Dendritic cell treated with granulocyte-macrophage colony-stimulating factor and Interleukin-4, amounts not matched to agents 40 ng/mL and 50 ng/mL, for 4 days (primary cell): ENCODE data around the gene GNB1L.
"Not testable (repeated sequence)": the region's sequence is repeated elsewhere in the genome, so short reads cannot be mapped to it uniquely, and the experiment has no call there.

Source experiments
- H3K27ac Mint-ChIP-seq: one replicate; pipeline ENCODE4 v1.8.0; 2022; ENCODE audit warnings: mild to moderate bottlenecking, mixed read lengths
- H3K27me3 Mint-ChIP-seq: one replicate; pipeline ENCODE4 v1.8.0; 2022; ENCODE audit warnings: mild to moderate bottlenecking, mixed read lengths
- H3K36me3 Mint-ChIP-seq: one replicate; pipeline ENCODE4 v1.8.0; 2022; ENCODE audit warnings: low read depth, mixed read lengths
- H3K4me1 Mint-ChIP-seq: one replicate; pipeline ENCODE4 v1.8.0; 2022; ENCODE audit warnings: low read depth, mixed read lengths
- H3K4me3 Mint-ChIP-seq: one replicate; pipeline ENCODE4 v1.8.0; 2022; ENCODE audit warnings: mild to moderate bottlenecking, moderate library complexity, mixed read lengths
- H3K9me3 Mint-ChIP-seq: one replicate; pipeline ENCODE4 v1.8.0; 2022; ENCODE audit warnings: mixed read lengths
- intact Hi-C: fragments of 100-400 bp; cut with micrococcal nuclease; formaldehyde crosslinking; loops from one replicate; pipeline ENCODE4 v1.15.0; 2022

The GNB1L gene

GRCh38 chr22:19884161-19884953 lies 29.7 kb upstream of the GNB1L start:
- H3K4me3 Mint-ChIP-seq = no peak overlapping the region
- no peaks in the 10 kb centered on the region for H3K9me3 Mint-ChIP-seq
- peaks cover 41% of the 10 kb centered on the region for H3K4me1 Mint-ChIP-seq
- intact Hi-C loops = no loop called here
- H3K27me3 Mint-ChIP-seq = no peaks in the 10 kb centered on the region
- no peak overlapping the region for H3K27ac Mint-ChIP-seq
- H3K36me3 Mint-ChIP-seq = peaks cover 65% of the 10 kb centered on the region

GRCh38 chr22:19883446-19883845 lies 28.8 kb upstream of the GNB1L start:
- H3K27ac Mint-ChIP-seq, H3K4me3 Mint-ChIP-seq, H3K27me3 Mint-ChIP-seq, intact Hi-C loops, H3K9me3 Mint-ChIP-seq: not testable (repeated sequence)
- H3K4me1 Mint-ChIP-seq = peaks cover 40% of the 10 kb centered on the region
- H3K36me3 Mint-ChIP-seq = peaks cover 66% of the 10 kb centered on the region

DNA sequence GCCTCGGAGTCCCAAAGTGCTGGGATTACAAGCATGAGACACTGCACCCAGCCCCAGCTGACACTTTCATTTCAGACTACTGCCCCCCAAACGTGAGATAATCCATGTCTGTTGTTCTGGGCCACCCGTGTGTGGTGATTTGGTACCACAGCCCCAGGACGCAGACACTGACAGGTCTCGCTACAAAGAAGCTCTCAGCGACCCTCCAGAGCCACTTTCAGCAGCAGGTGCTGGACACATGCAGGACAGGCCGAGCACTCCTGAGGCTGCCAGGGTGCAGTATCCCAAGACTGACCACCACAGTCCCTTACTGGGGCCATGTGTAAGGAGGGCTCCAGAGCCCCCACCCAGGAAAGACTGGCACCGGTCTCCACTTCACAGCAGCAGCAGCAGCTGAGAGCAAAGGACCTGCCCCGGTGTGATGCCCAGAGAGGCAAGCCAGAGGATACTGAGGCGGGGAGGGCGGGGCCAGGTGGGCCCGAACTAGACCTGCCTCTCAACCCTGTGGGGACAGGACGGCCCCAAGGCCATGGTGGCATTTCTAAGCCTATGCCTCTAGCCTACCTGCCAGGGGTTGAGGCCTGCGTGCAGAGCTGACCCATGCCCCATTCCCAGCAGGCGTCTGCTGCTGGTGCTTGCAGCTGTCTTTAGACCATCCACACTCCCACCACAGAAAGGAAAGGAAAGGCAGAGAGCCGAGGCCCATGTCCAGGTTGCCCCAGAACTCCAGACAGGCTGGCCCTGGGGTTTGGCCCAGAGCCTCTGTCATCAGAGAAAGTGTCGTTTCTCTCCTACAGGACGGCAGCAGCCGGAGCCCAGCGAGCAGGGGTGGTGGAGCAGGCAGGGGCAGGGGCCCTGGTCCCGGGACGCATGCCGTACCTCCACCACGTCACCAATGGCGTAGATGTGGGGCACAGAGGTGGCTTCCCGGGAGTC lies 28.0 kb upstream of the GNB1L start:
- H3K9me3 Mint-ChIP-seq = no peaks in the 10 kb centered on the region
- H3K27me3 Mint-ChIP-seq = no peaks in the 10 kb centered on the region
- H3K27ac Mint-ChIP-seq = no peak overlapping the region
- H3K4me3 Mint-ChIP-seq = no peak overlapping the region
- intact Hi-C loops = no loop called here
- H3K4me1 Mint-ChIP-seq = peaks cover 33% of the 10 kb centered on the region
- peaks cover 68% of the 10 kb centered on the region for H3K36me3 Mint-ChIP-seq

GRCh38 chr22:19880786-19881569 lies 26.3 kb upstream of the GNB1L start:
- Mint-ChIP-seq H3K27me3 (no peaks in the 10 kb centered on the region), H3K36me3 (peaks cover 85% of the 10 kb centered on the region), H3K27ac (no peak overlapping the region), H3K4me1 (peaks cover 16% of the 10 kb centered on the region), H3K9me3 (no peaks in the 10 kb centered on the region), H3K4me3 (no peak overlapping the region)
- intact Hi-C loops = no loop called here

DNA sequence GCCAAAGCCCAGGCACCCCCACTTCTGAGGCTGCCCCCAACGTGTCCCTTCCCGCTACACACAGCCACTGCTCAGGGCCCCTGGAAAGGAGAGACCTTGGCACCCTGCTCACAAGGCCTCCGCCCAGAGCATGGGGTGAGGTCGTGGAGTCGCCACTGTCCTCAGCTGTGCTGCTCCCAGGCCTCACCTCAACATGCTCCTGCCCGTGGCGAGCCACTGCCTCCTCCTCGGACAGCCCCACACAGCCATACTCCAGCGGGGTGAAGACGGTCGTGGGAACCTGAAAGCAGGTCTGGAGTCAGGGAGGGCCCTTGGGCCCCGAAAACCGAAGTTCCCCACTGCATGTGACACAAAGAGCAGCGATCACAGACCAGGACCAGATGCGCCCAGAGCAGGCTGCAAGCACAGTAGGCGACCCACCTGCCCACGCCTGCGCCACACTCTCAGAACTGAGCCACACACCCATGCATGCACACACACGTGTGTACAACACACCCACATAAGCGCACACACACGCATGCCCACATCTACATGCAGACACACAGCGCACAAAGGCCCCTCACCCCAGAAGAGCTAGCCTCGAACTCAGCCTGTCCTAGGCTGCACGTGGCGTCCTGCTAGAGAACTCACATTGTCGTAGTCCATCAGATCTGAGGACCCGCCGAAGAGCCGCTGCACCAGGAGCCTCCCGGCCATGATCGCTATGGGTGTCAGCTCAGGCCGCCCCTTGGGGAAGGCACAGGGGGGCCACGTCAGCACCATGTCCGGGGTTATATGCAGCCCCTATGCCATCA lies 25.5 kb upstream of the GNB1L start:
- peaks cover 85% of the 10 kb centered on the region for H3K36me3 Mint-ChIP-seq
- no peaks in the 10 kb centered on the region for H3K27me3 Mint-ChIP-seq
- H3K9me3 Mint-ChIP-seq = no peaks in the 10 kb centered on the region
- intact Hi-C loops = no loop called here
- no peak overlapping the region for H3K4me3 Mint-ChIP-seq
- H3K27ac Mint-ChIP-seq = no peak overlapping the region
- H3K4me1 Mint-ChIP-seq = peaks cover 10% of the 10 kb centered on the region

DNA sequence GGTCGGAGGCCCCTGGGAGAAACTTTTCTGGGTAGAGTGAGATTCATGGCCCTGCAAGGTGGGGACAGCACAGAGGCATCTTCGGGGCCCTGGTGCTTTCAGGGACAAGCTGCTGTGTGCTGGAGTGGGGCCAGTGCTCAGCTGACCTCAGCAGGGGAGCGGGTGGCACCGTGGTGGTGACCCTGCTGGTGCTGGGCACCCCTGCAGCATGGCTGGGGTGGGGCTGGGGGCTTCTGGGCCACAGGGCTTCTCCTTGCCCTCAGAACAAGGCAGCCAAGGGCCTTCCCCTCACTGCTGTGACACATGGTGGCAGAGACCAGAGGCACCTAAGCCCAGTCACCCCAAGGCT lies 24.9 kb upstream of the GNB1L start:
- H3K36me3 Mint-ChIP-seq = peaks cover 88% of the 10 kb centered on the region
- no peak overlapping the region for H3K27ac Mint-ChIP-seq
- intact Hi-C loops = no loop called here
- peaks cover 10% of the 10 kb centered on the region for H3K4me1 Mint-ChIP-seq
- no peaks in the 10 kb centered on the region for H3K27me3 Mint-ChIP-seq
- no peak overlapping the region for H3K4me3 Mint-ChIP-seq
- H3K9me3 Mint-ChIP-seq = no peaks in the 10 kb centered on the region

- Mint-ChIP-seq H3K36me3 (peaks cover 89% of the 10 kb centered on the region), H3K27me3 (no peaks in the 10 kb centered on the region), H3K4me3 (no peak overlapping the region), H3K9me3 (no peaks in the 10 kb centered on the region), H3K4me1 (peaks cover 10% of the 10 kb centered on the region), H3K27ac (no peak overlapping the region)
- intact Hi-C loops = no loop called here
Observed at GRCh38 chr22:19879246-19879570, 24.5 kb upstream of the GNB1L start.

DNA sequence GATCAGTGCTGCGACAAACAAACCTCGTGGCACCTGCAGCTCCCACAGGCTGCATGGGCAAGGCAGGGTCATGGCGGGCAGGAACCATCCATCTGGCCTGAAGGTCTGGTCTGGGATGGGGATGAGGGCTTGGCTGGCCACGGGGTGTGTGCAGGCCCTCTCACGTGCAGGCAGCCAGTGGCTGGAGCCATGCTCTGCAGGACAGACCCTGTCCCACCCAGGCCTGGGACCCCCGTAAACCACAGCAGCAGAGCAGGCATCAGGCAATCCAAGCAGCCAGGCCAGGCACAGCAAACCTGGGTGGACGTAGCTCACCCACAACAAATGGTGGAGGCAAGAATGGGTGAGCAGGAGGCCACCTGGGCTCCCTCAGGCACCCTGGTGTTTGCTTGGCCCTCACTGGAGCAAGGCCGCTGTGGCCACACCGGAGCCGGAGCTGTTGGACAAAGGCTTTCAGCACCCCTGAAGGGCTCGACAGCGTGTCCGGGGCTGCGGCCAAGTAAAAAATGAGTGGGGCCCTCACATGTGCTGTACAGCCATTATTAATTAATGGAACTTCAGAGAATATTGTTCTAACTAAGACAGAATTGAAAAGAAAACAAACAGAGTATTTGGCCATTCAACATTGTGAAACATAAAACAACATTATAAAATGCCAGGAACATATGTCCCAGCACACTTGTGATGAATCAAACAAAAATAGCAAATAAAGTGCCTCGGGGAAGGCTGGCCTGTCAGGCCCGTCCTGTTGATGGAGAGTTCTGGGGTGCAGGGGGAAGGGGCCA lies 24.0 kb upstream of the GNB1L start:
- H3K27ac Mint-ChIP-seq = no peak overlapping the region
- H3K4me1 Mint-ChIP-seq = peaks cover 10% of the 10 kb centered on the region
- H3K36me3 Mint-ChIP-seq = peaks cover 92% of the 10 kb centered on the region
- H3K4me3 Mint-ChIP-seq = no peak overlapping the region
- H3K27me3 Mint-ChIP-seq = no peaks in the 10 kb centered on the region
- intact Hi-C loops = no loop called here
- no peaks in the 10 kb centered on the region for H3K9me3 Mint-ChIP-seq

GRCh38 chr22:19877626-19878339 lies 23.1 kb upstream of the GNB1L start:
- peaks cover 87% of the 10 kb centered on the region for H3K36me3 Mint-ChIP-seq
- H3K4me1 Mint-ChIP-seq = peaks cover 10% of the 10 kb centered on the region
- H3K27me3 Mint-ChIP-seq = no peaks in the 10 kb centered on the region
- no peak overlapping the region for H3K4me3 Mint-ChIP-seq
- intact Hi-C loops = no loop called here
- H3K27ac Mint-ChIP-seq = no peak overlapping the region
- no peaks in the 10 kb centered on the region for H3K9me3 Mint-ChIP-seq

DNA sequence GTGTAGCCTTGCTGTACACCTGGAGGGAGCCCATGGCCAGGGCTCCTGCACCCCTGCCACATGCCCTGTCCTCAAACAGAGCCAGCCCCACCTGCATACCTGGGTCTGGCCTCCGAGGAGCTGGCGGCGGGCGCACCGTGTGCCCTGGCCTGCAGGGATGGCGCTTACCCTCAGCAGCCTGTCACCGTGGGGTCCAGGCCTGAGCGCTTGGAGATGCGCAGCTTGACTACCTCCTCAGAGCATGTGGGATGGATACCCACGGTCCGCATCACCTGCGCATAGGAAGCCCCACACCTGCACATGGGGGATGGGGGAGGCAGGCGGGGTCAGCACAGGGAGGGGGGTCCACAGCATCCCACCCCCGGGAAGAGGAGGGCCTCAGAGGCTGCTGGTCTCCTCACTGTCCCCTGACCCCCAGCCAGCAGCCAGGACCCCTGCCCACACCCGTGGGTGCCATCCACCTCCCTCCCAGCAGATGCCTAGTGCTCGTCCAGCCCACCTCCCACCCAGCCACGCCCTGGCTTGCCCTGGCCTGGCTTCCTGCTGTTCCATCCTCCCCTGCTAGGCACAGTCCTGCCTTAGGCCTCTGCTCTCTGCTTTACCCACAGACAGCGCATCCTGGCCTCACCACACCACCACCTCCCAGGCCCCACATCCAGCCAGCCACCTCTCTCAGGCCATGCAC lies 22.4 kb upstream of the GNB1L start:
- no peaks in the 10 kb centered on the region for H3K27me3 Mint-ChIP-seq
- H3K27ac Mint-ChIP-seq = no peak overlapping the region
- H3K4me1 Mint-ChIP-seq = peaks cover 5% of the 10 kb centered on the region
- no peak overlapping the region for H3K4me3 Mint-ChIP-seq
- H3K36me3 Mint-ChIP-seq = peaks cover 80% of the 10 kb centered on the region
- H3K9me3 Mint-ChIP-seq = no peaks in the 10 kb centered on the region
- intact Hi-C loops = no loop called here

- no peak overlapping the region for H3K4me3 Mint-ChIP-seq
Observed at GRCh38 chr22:19876314-19876940, 21.8 kb upstream of the GNB1L start.

More at GRCh38 chr22:19876314-19876940, 21.8 kb upstream of the GNB1L start:
- Mint-ChIP-seq H3K4me1 (no peaks in the 10 kb centered on the region), H3K27ac (no peak overlapping the region), H3K36me3 (peaks cover 73% of the 10 kb centered on the region), H3K9me3 (no peaks in the 10 kb centered on the region), H3K27me3 (no peaks in the 10 kb centered on the region)
- intact Hi-C loops = no loop called here
